K562 (cell line): ENCODE results near the gene C10orf90. TPM values are rescaled to one million over a fixed set of nuclear protein-coding genes. Genes with fewer than 3 reads are reported as not detected.

Experiments used
- ATF1 ChIP-seq, 2 experiments: fragments of 450-650 bp in 1 of 2; IDR thresholded peaks; 2 replicates each; pipeline ENCODE4 v1.6.1; 2016; ENCODE audit warnings: missing compliant biosample characterization in 1 of 2, missing genetic modification characterization in 1 of 2
- polyA plus RNA-seq, 8 experiments: library from polyadenylated mRNA; depleted of rRNA in 4 of 8; stranded (reverse) in 5 of 8; unstranded in 3 of 8; fragments of >200 nt; fragmentation: Nextera tagmentation in 2 of 8; fragmentation: Illumina TruSeq in 1 of 8; extraction: Ambion mirVana in 2 of 8; extraction: Trizol in 1 of 8; gene quantifications; 2 replicates each; pipeline versions ENCODE4 v1.2.1 to v1.2.3, GENCODE V29; 2011 to 2014; ENCODE audit warnings: inconsistent platforms in 1 of 8, missing spikeins in 1 of 8
- total RNA-seq, 7 experiments: library from RNA; depleted of rRNA in 6 of 7; stranded (reverse); fragments of >200 nt in 6 of 7; fragmentation: Illumina TruSeq in 2 of 7; extraction: Trizol in 2 of 7; gene quantifications; 2 replicates each; pipeline versions ENCODE4 v1.2.1 to v1.2.3, GENCODE V29; 2011 to 2021; ENCODE audit warnings: low replicate concordance in 1 of 7
- TF ChIP-seq, protein P1 (sequence below): fragments of 450-650 bp; IDR thresholded peaks from 2 replicates; pipeline ENCODE4 v1.6.1; 2016; ENCODE audit warnings: mild to moderate bottlenecking, moderate library complexity
- TF ChIP-seq, protein P2 (sequence below): fragments of 450-650 bp; IDR thresholded peaks from 2 replicates; pipeline ENCODE4 v1.6.1; 2018; ENCODE audit warnings: mild to moderate bottlenecking, low read depth; ENCODE audit not compliant: partially characterized antibody

Gene C10orf90
- total and polyA plus RNA-seq, 9 of the 15 experiments (the other 6 are each of a cell fraction or from before 2014, with no cell fraction given) = not detected

DNA sequence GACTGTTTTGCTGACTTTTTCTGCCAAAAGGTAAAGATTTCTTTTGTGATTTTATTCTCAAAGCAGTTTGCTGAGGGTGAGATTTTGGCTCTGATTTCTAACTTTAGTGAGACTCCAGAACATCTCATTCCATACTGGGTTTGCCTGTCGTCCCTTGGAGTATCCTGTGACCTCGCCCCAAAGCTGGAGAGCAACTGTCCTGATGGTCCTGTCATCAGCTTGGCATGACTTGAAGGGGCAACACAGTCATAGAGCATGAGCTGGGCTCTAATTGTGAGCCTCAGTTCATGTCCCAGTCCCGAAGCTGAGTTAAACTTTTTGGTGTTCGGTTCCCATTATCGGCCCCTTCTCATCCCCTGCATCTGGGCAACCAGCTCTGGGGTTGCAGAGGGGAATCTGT, 23.4 kb downstream of the C10orf90 start (continued):
- TF ChIP-seq, protein P1, sequence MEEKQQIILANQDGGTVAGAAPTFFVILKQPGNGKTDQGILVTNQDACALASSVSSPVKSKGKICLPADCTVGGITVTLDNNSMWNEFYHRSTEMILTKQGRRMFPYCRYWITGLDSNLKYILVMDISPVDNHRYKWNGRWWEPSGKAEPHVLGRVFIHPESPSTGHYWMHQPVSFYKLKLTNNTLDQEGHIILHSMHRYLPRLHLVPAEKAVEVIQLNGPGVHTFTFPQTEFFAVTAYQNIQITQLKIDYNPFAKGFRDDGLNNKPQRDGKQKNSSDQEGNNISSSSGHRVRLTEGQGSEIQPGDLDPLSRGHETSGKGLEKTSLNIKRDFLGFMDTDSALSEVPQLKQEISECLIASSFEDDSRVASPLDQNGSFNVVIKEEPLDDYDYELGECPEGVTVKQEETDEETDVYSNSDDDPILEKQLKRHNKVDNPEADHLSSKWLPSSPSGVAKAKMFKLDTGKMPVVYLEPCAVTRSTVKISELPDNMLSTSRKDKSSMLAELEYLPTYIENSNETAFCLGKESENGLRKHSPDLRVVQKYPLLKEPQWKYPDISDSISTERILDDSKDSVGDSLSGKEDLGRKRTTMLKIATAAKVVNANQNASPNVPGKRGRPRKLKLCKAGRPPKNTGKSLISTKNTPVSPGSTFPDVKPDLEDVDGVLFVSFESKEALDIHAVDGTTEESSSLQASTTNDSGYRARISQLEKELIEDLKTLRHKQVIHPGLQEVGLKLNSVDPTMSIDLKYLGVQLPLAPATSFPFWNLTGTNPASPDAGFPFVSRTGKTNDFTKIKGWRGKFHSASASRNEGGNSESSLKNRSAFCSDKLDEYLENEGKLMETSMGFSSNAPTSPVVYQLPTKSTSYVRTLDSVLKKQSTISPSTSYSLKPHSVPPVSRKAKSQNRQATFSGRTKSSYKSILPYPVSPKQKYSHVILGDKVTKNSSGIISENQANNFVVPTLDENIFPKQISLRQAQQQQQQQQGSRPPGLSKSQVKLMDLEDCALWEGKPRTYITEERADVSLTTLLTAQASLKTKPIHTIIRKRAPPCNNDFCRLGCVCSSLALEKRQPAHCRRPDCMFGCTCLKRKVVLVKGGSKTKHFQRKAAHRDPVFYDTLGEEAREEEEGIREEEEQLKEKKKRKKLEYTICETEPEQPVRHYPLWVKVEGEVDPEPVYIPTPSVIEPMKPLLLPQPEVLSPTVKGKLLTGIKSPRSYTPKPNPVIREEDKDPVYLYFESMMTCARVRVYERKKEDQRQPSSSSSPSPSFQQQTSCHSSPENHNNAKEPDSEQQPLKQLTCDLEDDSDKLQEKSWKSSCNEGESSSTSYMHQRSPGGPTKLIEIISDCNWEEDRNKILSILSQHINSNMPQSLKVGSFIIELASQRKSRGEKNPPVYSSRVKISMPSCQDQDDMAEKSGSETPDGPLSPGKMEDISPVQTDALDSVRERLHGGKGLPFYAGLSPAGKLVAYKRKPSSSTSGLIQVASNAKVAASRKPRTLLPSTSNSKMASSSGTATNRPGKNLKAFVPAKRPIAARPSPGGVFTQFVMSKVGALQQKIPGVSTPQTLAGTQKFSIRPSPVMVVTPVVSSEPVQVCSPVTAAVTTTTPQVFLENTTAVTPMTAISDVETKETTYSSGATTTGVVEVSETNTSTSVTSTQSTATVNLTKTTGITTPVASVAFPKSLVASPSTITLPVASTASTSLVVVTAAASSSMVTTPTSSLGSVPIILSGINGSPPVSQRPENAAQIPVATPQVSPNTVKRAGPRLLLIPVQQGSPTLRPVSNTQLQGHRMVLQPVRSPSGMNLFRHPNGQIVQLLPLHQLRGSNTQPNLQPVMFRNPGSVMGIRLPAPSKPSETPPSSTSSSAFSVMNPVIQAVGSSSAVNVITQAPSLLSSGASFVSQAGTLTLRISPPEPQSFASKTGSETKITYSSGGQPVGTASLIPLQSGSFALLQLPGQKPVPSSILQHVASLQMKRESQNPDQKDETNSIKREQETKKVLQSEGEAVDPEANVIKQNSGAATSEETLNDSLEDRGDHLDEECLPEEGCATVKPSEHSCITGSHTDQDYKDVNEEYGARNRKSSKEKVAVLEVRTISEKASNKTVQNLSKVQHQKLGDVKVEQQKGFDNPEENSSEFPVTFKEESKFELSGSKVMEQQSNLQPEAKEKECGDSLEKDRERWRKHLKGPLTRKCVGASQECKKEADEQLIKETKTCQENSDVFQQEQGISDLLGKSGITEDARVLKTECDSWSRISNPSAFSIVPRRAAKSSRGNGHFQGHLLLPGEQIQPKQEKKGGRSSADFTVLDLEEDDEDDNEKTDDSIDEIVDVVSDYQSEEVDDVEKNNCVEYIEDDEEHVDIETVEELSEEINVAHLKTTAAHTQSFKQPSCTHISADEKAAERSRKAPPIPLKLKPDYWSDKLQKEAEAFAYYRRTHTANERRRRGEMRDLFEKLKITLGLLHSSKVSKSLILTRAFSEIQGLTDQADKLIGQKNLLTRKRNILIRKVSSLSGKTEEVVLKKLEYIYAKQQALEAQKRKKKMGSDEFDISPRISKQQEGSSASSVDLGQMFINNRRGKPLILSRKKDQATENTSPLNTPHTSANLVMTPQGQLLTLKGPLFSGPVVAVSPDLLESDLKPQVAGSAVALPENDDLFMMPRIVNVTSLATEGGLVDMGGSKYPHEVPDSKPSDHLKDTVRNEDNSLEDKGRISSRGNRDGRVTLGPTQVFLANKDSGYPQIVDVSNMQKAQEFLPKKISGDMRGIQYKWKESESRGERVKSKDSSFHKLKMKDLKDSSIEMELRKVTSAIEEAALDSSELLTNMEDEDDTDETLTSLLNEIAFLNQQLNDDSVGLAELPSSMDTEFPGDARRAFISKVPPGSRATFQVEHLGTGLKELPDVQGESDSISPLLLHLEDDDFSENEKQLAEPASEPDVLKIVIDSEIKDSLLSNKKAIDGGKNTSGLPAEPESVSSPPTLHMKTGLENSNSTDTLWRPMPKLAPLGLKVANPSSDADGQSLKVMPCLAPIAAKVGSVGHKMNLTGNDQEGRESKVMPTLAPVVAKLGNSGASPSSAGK = no peak
- TF ChIP-seq, protein P2, sequence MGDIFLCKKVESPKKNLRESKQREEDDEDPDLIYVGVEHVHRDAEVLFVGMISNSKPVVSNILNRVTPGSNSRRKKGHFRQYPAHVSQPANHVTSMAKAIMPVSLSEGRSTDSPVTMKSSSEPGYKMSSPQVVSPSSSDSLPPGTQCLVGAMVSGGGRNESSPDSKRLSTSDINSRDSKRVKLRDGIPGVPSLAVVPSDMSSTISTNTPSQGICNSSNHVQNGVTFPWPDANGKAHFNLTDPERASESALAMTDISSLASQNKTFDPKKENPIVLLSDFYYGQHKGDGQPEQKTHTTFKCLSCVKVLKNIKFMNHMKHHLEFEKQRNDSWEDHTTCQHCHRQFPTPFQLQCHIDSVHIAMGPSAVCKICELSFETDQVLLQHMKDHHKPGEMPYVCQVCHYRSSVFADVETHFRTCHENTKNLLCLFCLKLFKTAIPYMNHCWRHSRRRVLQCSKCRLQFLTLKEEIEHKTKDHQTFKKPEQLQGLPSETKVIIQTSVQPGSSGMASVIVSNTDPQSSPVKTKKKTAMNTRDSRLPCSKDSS = no peak
- no peak for TF ChIP-seq ATF1 (CRISPR knock-in tag; IDR thresholded peaks at IDR 0.05)
- TF ChIP-seq ATF1 (tag; IDR thresholded peaks at IDR 0.05) = no peak
- TF ChIP-seq, all 486 proteins: peak for 0
